Neural cell (in vitro differentiated cells): Measurements from ENCODE around the gene VGF.

Experiments
- EP300 ChIP-seq: fragments of 450-650 bp; conservative IDR thresholded peaks from 2 replicates; pipeline ENCODE4 v1.6.1; 2014; ENCODE audit warnings: antibody characterized with exemption, mild to moderate bottlenecking, moderate library complexity; ENCODE audit not compliant: poor library complexity, severe bottlenecking
- EZH2 ChIP-seq: fragments of 200-600, 300-800 bp; shearing (Covaris generic), sonication (generic); IDR thresholded peaks from 2 replicates; pipeline ENCODE4 v1.6.1; 2014; ENCODE audit warnings: antibody characterized with exemption, low read length, borderline replicate concordance, mild to moderate bottlenecking; ENCODE audit not compliant: insufficient read depth, poor library complexity, severe bottlenecking
- MXI1 ChIP-seq: fragments of 450-650 bp; conservative IDR thresholded peaks from 2 replicates; pipeline ENCODE4 v1.6.1; 2014; ENCODE audit warnings: antibody characterized with exemption, mild to moderate bottlenecking; ENCODE audit not compliant: poor library complexity, severe bottlenecking
- POLR2AphosphoS5 ChIP-seq: IDR thresholded peaks from 2 replicates; pipeline ENCODE4 v1.6.1; 2012
- RAD21 ChIP-seq: fragments of 450-650 bp; conservative IDR thresholded peaks from 2 replicates; pipeline ENCODE4 v1.6.1; 2014; ENCODE audit warnings: antibody characterized with exemption, mild to moderate bottlenecking, moderate library complexity
- SMC3 ChIP-seq: fragments of 450-650 bp; conservative IDR thresholded peaks from 2 replicates; pipeline ENCODE4 v1.6.1; 2014; ENCODE audit warnings: antibody characterized with exemption, mild to moderate bottlenecking, moderate library complexity; ENCODE audit not compliant: poor library complexity
- TAF1 ChIP-seq: IDR thresholded peaks from 2 replicates; pipeline ENCODE4 v1.6.1; 2012; ENCODE audit warnings: low read depth
- TF ChIP-seq, protein P1 (sequence below): fragments of 450-650 bp; IDR thresholded peaks from 2 replicates; pipeline ENCODE4 v1.5.1; 2014; ENCODE audit warnings: antibody characterized with exemption, mild to moderate bottlenecking, moderate library complexity; ENCODE audit not compliant: poor library complexity, severe bottlenecking
- TF ChIP-seq, protein P2 (sequence below): IDR thresholded peaks from 2 replicates; pipeline ENCODE4 v1.6.1; 2012; ENCODE audit warnings: borderline replicate concordance

DNA sequence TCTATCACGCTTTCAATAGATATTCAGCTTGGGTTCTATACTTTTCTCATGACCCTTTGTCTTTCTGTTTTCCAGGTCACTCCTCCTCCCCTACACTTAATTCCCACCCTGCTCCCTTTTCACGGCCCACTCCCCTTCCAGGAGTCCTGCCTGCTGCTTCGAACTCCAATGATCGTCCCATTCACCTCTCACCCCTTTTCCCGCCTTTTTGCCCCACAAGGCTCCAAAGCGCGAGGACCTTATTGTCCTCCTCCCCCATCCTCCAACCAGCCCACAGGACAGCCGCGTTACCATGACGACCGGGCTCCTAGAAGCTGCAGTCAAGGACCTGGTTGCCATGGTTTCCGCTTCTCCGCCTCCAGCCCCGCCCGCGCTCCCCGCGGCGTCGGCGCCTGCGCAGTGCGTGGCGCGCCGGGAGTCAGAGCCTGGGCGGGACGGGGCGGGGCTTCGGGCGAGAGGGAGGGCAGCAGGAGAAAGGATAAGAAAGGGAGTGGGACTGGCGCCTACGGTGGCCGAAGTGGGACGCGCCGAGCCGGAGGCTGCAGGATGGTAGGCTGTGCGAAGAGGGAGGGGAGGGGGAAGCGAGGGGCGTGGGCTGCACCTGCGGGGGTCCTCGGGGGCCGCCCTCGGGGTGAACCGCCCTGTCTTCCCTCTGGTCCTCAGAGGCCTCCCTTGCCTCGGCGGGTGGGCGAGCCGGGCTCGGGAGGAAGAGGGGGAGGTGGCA is 11.2 kb downstream of the VGF start, which contains the start of gene AP1S1:
- TF ChIP-seq EP300: peak; percentile 84
- TF ChIP-seq, protein P1, sequence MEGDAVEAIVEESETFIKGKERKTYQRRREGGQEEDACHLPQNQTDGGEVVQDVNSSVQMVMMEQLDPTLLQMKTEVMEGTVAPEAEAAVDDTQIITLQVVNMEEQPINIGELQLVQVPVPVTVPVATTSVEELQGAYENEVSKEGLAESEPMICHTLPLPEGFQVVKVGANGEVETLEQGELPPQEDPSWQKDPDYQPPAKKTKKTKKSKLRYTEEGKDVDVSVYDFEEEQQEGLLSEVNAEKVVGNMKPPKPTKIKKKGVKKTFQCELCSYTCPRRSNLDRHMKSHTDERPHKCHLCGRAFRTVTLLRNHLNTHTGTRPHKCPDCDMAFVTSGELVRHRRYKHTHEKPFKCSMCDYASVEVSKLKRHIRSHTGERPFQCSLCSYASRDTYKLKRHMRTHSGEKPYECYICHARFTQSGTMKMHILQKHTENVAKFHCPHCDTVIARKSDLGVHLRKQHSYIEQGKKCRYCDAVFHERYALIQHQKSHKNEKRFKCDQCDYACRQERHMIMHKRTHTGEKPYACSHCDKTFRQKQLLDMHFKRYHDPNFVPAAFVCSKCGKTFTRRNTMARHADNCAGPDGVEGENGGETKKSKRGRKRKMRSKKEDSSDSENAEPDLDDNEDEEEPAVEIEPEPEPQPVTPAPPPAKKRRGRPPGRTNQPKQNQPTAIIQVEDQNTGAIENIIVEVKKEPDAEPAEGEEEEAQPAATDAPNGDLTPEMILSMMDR: no peak
- peak; percentile 84 for TF ChIP-seq MXI1
- no peak for TF ChIP-seq SMC3
- TF ChIP-seq POLR2AphosphoS5: peak; percentile 82
- no peak for TF ChIP-seq RAD21
- no peak for TF ChIP-seq EZH2
- TF ChIP-seq TAF1: peak; percentile 66
- TF ChIP-seq, protein P2, sequence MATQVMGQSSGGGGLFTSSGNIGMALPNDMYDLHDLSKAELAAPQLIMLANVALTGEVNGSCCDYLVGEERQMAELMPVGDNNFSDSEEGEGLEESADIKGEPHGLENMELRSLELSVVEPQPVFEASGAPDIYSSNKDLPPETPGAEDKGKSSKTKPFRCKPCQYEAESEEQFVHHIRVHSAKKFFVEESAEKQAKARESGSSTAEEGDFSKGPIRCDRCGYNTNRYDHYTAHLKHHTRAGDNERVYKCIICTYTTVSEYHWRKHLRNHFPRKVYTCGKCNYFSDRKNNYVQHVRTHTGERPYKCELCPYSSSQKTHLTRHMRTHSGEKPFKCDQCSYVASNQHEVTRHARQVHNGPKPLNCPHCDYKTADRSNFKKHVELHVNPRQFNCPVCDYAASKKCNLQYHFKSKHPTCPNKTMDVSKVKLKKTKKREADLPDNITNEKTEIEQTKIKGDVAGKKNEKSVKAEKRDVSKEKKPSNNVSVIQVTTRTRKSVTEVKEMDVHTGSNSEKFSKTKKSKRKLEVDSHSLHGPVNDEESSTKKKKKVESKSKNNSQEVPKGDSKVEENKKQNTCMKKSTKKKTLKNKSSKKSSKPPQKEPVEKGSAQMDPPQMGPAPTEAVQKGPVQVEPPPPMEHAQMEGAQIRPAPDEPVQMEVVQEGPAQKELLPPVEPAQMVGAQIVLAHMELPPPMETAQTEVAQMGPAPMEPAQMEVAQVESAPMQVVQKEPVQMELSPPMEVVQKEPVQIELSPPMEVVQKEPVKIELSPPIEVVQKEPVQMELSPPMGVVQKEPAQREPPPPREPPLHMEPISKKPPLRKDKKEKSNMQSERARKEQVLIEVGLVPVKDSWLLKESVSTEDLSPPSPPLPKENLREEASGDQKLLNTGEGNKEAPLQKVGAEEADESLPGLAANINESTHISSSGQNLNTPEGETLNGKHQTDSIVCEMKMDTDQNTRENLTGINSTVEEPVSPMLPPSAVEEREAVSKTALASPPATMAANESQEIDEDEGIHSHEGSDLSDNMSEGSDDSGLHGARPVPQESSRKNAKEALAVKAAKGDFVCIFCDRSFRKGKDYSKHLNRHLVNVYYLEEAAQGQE: peak; percentile 74
